ENCODE data around the gene BNIP3. TPM values are rescaled to one million over a fixed set of nuclear protein-coding genes. Genes with fewer than 3 reads are reported as not detected.

BNIP3 gene
- polyA plus RNA-seq, 3 donors, result 3.2 to 7.2 (median 4.6) TPM

DNA sequence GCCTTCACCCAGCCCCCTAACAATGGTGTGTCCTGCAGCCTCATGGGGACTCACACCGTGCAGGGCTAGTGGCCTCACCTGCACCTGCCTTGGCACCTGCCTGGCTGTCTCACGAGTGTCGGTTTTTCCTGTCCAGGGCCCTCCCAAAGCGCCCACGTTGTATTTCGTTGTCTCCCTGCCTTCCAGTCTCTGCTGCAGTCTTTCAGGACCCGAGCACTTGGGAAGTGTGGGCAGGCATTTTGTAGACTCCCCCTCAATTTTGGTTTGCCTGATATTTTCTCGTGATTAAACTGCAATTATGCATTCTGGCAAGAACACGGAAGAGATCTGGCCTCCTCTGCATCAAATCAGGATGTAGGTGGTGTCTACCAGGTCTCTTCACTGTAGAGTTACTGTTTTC is 17.9 kb downstream of the BNIP3 start:
- Histone ChIP-seq H3K4me2 (replicated peaks; ENCODE audit: extremely low read depth, low read length, poor library complexity, severe bottlenecking) (no peak overlapping the region), H3K27me3 (ENCODE audit: control insufficient read depth in 2 of 2, insufficient read depth in 2 of 2, low read length in 2 of 2) (no peaks in the 10 kb centered on the region), H3K27ac (ENCODE audit: low read depth in 1 of 2, low read length in 2 of 2) (no peak overlapping the region), H4K20me1 (ENCODE audit: insufficient read depth, low read length) (no peaks in the 10 kb centered on the region), H2AFZ (ENCODE audit: insufficient read depth, low read depth, low read length, poor library complexity, severe bottlenecking) (no peak overlapping the region), H3K36me3 (replicated peaks in 1 of 2; ENCODE audit: control insufficient read depth in 1 of 2, insufficient read depth in 2 of 2, low read length in 2 of 2) (peaks cover 9 to 18% of the 10 kb centered on the region in 2 donors), H3K4me1 (ENCODE audit: control insufficient read depth in 1 of 2, insufficient read depth in 2 of 2, low read length in 2 of 2) (no peaks in the 10 kb centered on the region), H3K4me3 (replicated peaks in 1 of 3; ENCODE audit: low read depth in 2 of 3, low read length in 3 of 3) (no peak overlapping the region), H3K9me3 (replicated peaks in 1 of 2; ENCODE audit: control insufficient read depth in 1 of 2, insufficient read depth in 1 of 2, low read length in 2 of 2) (no peaks in the 10 kb centered on the region), H3K79me2 (ENCODE audit: insufficient read depth, low read length) (no peaks in the 10 kb centered on the region), H3K9ac (ENCODE audit: insufficient read depth, low read length, poor library complexity, severe bottlenecking) (no peak overlapping the region)
- TF ChIP-seq CTCF (IDR thresholded peaks at IDR 0.05), result no peak
- peaks cover 0 to 3% (median 0%) of the 10 kb centered on the region in 7 donors for H3K9me3 Mint-ChIP-seq
- H3K36me3 Mint-ChIP-seq, result peaks cover 25 to 50% of the 10 kb centered on the region in 2 donors
- intact Hi-C loops (cut with micrococcal nuclease), result no loop called here
- WGBS (ENCODE audit: insufficient coverage), result 92% methylated on average over 7 of the region's 9 CpGs
- no peak overlapping the region for H3K4me3 Mint-ChIP-seq
- H3K4me1 Mint-ChIP-seq, result no peaks in the 10 kb centered on the region
- peaks cover 0 to 4% (median 2%) of the 10 kb centered on the region in 3 donors for H3K27me3 Mint-ChIP-seq (ENCODE audit: low read depth in 3 of 3)
- H3K27ac Mint-ChIP-seq, result no peak overlapping the region
- DNase-seq, result no peak

DNA sequence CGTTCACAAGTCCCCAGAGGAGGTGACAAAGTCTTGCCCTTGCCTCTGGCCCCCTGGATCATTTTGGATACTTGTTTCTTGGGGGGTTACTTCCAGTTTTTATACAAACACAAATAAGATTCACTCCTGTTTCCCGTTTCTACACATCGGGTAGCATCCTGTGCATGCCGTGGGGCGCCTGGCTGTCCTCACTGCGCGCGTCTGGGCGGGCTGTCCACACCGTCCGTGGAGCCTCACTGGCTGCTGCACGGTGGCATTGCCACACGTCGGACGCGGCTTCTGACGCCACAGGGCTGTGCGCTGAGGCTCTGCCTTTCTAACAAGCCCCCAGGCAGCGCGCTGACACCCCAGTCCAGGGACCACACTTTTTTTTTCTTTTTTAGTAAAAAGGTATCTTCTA is 18.4 kb downstream of the BNIP3 start:
- Histone ChIP-seq H3K36me3 (replicated peaks in 1 of 2; ENCODE audit: control insufficient read depth in 1 of 2, insufficient read depth in 2 of 2, low read length in 2 of 2) (peaks cover 9 to 20% of the 10 kb centered on the region in 2 donors), H3K27ac (ENCODE audit: low read depth in 1 of 2, low read length in 2 of 2) (no peak overlapping the region), H2AFZ (ENCODE audit: insufficient read depth, low read depth, low read length, poor library complexity, severe bottlenecking) (no peak overlapping the region), H3K4me2 (replicated peaks; ENCODE audit: extremely low read depth, low read length, poor library complexity, severe bottlenecking) (no peak overlapping the region), H3K9ac (ENCODE audit: insufficient read depth, low read length, poor library complexity, severe bottlenecking) (no peak overlapping the region), H3K79me2 (ENCODE audit: insufficient read depth, low read length) (no peaks in the 10 kb centered on the region), H3K4me1 (ENCODE audit: control insufficient read depth in 1 of 2, insufficient read depth in 2 of 2, low read length in 2 of 2) (no peaks in the 10 kb centered on the region), H3K9me3 (replicated peaks in 1 of 2; ENCODE audit: control insufficient read depth in 1 of 2, insufficient read depth in 1 of 2, low read length in 2 of 2) (no peaks in the 10 kb centered on the region), H4K20me1 (ENCODE audit: insufficient read depth, low read length) (no peaks in the 10 kb centered on the region), H3K4me3 (replicated peaks in 1 of 3; ENCODE audit: low read depth in 2 of 3, low read length in 3 of 3) (no peak overlapping the region), H3K27me3 (ENCODE audit: control insufficient read depth in 2 of 2, insufficient read depth in 2 of 2, low read length in 2 of 2) (no peaks in the 10 kb centered on the region)
- no peak overlapping the region for H3K27ac Mint-ChIP-seq
- H3K27me3 Mint-ChIP-seq (ENCODE audit: low read depth in 3 of 3), result peaks cover 0 to 4% (median 2%) of the 10 kb centered on the region in 3 donors
- intact Hi-C loops (cut with micrococcal nuclease), result no loop called here
- no peak for TF ChIP-seq CTCF (IDR thresholded peaks at IDR 0.05)
- H3K36me3 Mint-ChIP-seq, result peaks cover 23 to 50% of the 10 kb centered on the region in 2 donors
- DNase-seq, result no peak
- no peak overlapping the region for H3K4me3 Mint-ChIP-seq
- peaks cover 0 to 3% (median 0%) of the 10 kb centered on the region in 7 donors for H3K9me3 Mint-ChIP-seq
- WGBS (ENCODE audit: insufficient coverage), result 90% methylated on average over 8 of the region's 20 CpGs
- no peaks in the 10 kb centered on the region for H3K4me1 Mint-ChIP-seq

Data from CD14-positive monocyte (primary cell).